HG03103 (cell line): ENCODE results near the gene CCDC134.
"Not testable (repeated sequence)": the region's sequence is repeated elsewhere in the genome, so short reads cannot be mapped to it uniquely, and the experiment has no call there.

Source experiments
- ATAC-seq: cut with Tn5 transposase; IDR thresholded peaks from one replicate; pipeline ENCODE4 v1.9.1; 2021; ENCODE audit warnings: low read depth; ENCODE audit not compliant: unreplicated experiment

The CCDC134 gene

DNA sequence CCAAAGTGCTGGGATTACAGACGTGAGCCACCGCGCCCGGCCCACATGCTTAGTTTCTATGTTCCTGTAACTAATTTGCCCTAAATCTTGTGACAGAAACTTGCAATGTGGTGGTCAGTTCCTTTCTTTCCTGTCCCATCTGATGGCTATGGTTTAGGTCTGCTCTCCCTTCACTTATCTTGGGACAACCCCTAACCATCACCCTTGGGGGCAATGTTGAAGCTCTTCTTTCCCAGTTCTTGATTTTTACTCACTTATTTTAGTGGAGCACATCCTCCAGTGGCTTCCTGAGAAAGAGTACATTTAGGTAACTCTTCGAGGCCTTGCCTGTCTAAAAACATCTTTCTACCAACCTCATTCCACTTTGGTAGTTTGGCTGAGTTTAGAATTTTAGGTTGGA lies 39.7 kb downstream of the CCDC134 start:
- ATAC-seq, result no peak

DNA sequence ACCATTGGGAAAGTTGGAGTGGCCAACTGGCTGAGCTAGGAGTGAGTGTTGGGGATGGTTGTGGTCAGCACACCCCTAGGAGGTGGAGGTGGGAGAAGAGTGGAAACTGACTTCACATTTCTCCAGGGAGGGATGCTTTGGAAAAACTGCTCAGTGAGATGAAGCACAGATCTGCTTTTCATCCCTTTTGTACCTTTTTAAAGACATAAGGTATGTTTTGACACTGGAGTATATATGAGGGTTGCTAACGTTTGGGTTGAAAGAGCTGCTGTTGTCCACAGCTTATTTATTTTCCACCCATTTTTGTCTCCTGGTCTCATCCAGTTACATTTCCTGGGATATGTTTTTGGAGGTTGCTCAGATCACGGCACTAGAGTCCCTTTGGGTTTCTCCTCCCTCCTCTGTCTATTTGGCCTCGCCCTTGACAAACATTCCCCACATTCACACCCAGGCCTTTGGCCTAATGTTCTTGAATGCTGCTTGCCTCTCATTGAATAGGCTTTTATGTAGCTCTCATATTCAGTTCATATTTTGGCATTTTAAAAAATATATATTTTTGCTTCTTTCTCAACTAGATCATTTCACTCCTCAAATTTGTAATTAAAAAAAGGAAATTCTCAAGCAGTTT lies 40.7 kb downstream of the CCDC134 start:
- no peak for ATAC-seq

DNA sequence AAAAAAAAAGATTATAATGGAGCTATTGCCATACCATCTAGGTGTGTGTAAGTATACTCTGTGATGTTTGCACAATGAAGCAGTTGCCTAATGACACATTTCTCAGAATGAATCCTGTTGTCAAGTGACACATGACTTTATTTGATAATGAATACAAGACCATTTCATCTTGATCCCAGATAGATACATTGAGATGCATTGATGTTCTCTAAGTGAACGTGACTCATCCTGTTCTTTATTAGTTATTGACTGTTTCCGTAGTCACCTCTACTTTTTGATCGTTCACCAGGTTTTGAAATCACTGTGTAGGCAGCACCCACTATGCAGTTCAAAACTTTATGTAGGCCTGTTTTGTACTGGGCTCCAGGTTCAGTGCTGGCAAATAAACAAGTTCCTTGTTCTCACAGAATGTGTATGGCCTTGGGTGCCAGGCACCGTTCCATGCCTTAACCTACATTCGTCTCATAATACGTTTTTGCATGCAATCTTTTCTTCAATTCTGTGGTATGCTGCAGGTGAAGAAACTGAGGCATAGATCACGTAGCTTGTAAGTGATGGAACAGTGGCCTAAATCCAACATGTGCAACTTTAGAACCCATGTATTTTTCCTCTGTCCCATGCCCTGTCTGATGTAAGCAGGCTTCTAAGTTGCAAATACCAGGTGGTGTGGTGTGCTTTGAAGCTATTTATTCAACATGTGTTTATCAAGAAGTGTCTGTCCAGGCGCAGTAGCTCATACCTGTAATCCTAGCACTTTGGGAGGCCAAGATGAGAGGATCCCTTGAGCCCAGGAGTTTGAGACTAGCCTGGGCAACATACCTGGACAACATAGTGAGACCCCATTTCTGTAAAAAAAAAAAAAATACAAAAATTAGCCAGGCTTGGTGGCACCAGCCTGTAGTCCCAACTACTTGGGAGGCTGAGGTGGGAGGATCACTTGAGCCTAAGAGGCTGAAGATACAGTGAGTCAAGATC lies 42.8 kb downstream of the CCDC134 start:
- ATAC-seq, result no peak

DNA sequence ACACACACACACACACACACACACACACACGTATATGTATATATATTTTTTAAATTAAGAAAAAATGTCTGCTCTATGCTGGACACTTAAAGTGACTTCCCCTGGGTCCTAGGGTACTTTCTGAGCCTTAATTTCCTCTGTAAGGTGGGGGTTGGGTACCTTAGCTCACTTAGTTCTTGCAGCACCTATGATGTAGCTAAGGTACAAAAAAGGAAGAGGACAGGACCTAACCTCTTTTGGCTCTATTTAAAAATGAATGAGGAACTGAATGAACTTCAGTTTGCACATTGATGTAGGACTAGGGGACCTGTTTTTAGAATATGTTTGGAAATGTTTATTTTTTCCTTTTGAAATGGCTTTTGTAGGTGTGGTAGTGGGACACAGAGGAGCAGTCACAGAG lies 43.6 kb downstream of the CCDC134 start:
- ATAC-seq, result no peak

DNA sequence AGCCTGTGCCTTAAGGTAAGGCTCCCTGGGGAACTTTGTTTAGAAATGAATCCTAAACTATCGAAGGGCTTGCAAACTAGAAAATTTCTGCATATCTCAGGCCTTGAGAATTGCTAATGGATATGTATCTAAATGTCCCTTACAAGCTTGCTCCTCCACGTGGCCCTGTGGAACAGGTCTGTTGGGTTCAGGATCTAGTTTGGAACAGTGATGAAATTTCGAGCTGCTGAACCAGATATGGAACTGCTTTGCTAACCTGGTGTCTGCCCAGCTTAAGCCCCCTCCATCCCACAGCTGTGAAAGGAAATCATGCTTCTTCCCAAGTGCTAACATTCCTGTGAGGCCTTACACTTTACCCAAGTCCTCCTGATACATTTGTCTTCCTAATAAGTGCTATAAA lies 44.0 kb downstream of the CCDC134 start:
- ATAC-seq, result no peak

DNA sequence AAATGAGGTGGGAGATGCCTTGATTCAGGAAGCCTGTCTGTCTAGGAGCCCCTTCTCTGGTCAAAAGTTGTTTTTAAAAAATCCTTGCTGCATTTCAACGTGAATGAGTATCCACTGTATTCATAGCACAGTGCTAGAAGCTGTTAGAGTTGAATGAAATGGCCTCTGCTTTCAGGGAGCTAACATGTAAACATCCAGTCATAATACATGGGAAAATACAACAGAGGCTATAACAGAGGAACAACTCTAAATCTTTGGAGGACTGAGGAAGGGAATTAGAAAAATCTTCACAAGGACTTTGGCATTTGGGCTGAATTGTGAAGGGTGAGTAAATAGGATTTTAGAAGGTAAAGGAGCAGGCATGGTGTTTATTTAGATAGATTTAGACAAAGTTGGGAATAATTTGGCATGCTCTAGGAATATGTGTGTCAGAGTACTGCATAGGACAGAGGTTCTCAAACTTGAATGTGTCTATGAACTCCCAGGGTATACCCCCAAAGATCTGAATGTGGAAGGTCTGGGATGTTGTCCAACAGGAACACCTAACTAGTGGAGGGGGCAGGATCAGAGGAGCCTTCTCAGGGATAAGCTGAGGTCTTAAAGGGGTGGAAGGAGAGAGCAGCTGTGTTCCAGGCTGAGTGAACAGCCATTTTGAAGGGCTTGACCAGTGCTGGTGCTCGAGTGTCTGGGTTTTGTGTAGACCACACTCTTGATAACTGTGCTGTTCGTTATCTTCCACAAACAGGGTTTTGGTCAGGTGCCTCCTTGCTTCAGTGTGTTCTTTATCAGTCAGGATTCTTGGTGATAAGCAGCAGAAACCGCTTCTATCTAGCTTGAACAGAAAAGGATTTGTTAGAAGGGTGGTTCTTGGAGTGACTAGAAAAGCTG lies 45.1 kb downstream of the CCDC134 start:
- no peak for ATAC-seq

DNA sequence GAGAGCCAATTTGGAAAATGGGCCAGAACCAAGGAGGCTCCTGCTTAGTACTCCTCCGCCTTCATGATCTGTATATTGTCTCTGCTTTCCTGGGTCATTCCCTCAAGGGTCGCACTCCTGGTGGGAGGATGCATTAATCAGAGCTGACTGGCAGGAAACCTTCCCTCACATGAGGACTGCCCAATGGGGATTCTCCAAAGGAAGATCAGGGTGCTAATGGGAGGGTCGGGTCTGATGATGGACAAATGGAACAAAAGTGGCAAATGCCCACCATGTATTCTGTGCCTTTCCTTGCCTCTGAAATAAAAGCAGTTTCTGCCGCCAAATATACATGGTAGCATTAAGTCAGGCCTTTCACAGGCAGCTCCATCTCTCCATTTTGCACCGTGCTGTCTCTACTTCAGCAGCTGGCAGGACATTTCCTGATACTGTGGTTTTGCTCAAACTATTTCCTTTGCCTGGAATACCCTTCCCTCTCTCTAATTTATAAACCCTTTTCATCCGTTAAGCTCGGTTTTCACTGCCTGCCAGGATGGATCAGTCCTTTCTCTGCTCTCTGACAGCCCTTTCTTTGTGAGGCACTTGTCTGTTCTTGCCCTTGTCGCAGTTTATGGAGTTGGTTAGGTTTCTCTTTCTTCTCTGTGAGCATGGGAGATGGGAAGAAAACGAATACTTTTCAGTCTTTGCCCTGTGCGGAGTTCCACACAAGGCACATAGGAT lies 45.9 kb downstream of the CCDC134 start:
- no peak for ATAC-seq

DNA sequence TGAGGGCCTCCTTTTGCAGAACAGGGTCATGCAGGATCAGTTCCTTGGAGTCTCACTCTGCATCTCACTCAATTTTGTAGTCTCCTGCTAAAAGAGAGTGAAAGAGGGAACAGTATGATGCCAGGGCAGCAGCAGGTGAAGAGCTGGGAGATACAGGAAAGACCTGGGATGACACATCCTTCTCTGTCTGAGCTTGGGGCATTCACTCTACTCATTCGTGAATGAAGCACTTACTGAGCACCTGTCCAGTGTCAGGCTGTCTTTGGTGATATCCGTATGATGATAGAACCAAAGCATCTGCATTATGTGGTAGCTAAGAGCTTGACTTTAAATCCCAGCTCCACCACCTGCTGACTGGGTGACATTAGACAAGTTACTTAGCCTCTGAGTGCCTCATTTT lies 46.8 kb downstream of the CCDC134 start:
- ATAC-seq, result no peak

DNA sequence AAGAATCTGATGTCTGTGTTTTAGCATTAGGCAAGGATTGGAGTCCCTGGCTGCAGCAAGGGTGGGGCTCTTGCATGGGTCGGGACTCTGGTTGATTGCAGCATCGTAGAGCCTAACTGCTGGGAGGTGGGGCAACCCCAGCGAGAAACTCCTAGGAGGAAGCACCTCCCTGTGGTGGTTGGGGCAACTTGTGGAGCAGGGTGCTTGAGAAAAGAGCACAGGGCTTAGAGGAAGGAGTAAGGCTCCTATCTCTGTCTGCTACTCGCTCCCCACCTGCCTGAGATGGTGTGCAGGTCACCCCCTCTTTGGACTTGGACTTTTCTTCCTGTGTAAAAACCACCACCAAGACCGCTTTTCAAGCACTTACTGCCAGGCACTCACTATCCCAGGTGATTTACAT lies 48.0 kb downstream of the CCDC134 start:
- ATAC-seq, result no peak

DNA sequence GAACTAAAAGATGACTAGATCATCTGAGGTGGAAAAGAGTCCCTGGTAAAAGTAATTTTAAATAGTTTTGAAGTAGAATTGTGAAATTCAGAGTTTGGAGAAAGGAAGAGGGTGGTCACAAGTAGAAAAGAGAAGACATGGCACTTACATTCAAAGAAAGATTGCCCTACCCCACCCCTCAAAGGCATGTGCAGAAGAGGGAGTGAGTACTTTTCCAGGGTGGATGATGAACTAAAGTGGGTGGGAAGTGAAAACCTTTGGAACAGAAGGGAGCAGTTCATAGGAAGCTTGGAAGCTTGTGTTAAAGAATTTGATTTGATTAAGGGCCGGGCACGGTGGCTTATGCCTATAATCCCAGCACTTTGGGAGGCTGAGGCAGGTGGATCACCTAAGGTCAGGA lies 56.0 kb downstream of the CCDC134 start:
- ATAC-seq, result no peak

DNA sequence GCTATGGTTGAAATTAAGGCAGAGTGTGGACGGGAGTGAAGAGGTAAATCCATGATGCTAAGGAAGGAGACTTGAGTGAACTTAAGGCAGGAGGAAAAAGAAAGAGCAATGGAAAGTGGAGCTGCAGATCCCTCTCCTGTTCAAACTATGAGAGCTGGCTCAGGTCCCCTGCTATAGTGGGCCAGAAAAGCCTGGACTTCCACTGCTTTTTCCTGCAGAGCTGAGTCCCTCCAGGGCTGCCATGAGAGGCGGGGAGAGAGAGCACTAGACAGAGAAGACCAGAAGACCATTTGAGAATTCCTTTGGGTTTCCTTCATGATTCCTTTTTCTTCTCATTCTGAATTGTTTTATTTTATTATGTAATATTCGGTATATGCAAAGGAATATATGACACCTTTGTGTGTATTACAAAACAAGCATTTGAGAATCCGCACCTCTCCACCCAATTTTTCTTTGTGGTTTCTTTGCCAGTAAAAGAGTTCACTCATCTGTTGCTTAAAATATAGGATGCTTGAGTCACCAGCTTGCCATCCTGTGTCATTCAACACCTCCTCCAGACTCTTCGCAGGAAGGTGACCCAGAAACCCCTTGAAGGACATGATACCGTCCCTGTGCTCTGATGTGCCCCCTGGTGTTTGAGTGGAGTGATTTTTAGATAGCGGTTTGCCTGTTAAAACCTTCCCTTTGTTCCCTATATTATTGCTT lies 56.8 kb downstream of the CCDC134 start:
- no peak for ATAC-seq

DNA sequence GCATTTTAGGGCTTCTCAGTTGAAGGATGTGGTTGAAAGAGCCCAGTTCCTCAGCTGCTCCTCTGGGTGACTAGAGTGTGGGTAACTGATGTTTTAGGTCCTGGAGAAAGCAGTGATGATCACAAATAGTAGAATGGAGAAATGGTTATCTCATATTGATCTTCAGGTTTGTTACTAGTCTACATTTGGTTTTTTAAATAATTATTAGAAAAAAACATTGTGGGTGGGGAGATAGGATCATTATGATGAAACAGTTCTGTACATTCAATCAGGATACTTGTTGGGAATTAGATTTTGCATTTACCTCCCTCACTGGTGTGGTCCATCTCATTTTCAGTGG lies 57.4 kb downstream of the CCDC134 start:
- ATAC-seq, result no peak

DNA sequence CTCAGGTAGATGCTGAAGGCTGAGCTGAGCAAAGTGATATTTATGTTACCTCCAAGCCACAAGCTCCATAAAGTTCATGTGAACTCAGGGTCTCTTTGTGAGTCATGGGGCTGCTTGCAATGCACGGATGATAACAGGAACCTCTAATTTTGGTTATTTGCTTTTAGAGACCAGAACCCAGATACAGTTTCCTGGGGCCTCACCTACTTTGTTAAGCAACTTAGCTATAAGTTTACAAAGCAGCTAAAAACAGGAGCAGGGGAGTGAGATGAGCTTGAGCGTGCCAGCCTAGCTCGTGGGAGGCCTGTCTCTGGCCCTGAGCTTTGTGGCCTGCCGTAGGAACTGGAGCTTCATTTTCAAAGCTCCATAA lies 61.7 kb downstream of the CCDC134 start:
- no peak for ATAC-seq

DNA sequence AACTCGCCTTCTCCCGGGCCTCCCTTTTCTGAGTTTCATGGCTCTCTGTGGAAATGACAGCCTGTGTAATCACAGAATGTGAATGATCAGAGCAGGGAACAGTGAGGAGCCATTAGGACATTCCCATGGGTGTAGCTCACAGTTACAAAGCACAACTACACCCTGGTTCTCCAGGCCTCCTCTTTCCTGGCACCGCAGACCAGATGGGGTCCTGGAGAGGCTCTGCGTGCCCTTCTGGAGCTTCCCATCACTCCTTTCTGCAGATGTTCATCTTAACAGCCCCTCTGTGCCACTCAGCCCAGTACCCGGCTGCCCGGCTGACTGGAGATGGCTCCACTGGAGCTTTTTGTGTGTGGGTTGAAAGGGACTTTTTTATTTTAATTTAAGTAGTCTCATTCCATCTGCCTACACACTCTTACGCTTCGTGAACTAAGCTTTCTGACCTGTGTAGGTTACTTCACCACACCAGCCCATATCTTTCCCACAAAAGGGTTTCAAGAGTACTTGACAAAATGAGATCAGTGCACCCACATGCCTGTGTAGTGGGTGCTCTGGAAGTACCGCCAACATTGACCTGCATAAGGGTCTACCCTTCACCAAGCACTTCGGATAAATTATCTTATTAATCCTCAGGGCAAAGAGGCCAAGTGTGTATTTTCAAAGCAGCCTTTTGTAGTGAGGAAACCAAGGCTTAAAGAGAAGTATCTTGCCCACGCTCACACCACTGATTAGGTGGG lies 62.2 kb downstream of the CCDC134 start:
- ATAC-seq, result no peak

DNA sequence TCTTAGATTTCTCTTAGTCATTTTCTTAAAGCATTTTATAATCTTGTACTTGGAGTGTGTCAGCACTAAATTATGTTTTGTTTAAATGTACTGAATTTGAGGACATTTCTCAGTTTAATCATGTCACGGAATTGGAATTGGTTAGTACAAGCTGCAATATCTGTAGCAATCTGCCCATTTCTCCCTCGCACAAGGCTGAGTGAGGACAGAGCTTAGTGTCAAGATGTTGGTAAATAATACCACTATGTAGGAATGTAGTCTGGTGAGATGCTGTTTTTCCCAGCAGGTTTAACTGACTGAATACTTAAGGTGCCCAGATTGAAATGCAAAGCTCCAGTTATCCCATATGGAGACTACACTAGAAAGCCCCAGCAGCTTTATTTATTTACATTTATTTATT lies 63.0 kb downstream of the CCDC134 start:
- ATAC-seq, result no peak

DNA sequence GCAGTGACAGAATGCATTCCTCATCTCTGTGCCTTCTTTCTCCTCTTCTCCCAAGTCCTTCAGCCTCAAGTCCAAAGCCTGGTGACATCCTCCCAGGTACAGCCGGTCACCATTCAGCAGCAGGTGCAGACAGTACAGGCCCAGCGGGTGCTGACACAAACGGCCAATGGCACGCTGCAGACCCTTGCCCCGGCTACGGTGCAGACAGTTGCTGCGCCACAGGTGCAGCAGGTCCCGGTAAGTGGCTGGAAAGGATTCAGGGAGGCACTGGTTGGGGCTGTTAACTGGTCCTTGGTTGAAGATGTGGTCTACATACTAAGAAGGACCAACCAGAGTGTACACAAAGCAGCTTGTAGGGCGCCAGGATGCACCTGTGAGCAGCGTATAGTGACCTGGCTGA lies 68.1 kb downstream of the CCDC134 start:
- no peak for ATAC-seq

DNA sequence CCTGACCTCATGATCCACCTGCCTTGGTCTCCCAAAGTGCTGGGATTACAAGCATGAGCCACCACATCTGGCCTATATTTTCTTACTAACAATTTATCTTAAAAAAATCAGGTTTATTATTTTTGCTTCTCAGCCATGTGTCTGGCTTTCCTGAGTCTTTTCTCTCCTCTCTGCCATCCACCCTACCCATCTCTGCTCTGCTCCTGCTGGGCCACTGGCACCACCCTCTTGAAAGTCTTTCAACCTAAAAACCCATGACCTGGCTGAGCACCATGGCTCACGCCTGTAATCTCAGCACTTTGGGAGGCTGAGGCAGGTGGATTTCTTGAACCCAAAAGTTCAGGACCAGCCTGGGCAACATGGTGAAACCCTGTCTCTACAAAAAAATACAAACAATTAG lies 69.6 kb downstream of the CCDC134 start:
- ATAC-seq, result not testable (repeated sequence)

DNA sequence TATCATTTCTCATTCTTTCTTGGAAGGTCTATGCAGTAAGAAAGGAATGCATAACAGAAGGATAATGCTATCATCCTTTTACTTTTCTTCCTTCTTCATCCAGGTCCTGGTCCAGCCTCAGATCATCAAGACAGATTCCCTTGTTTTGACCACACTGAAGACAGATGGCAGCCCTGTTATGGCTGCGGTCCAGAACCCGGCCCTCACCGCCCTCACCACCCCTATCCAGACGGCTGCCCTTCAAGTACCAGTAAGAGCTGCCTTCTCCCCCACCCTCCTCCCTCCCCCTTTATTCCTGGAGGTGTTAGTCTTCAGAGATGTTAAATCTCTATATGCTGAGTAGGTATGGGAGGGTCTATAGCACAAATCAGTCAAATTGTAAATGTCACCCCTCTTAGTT lies 70.3 kb downstream of the CCDC134 start:
- ATAC-seq, result no peak

DNA sequence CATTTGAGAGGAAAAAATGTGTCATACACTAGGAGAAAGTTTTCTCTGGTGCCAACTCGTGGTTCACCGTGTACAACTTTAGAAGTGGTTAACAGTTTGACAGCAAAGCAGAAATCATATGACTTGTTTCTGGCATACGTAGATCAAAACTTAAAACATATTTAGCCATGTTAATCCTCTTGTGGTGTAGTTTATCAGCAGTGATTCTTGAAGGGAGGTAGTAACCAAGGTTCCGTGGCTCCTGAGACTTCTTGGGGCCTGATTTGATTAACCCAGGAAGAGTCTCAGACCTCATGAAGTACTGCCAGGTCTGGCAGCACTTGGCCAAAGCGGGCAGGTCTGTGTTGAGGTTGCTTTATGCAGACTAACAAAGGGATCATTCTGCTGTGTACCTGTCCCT lies 72.9 kb downstream of the CCDC134 start:
- no peak for ATAC-seq
